HCT116 (cell line): ENCODE results near the gene RFX2.

Experiments used
- EZH2 ChIP-seq: fragments of 200-600 bp; sonication (generic); IDR thresholded peaks from 2 replicates; pipeline ENCODE4 v1.6.1; 2017; ENCODE audit warnings: antibody characterized with exemption, mixed run types
- POLR2A ChIP-seq: IDR thresholded peaks from 2 replicates; pipeline ENCODE4 v1.7.0; 2011; ENCODE audit warnings: borderline replicate concordance; ENCODE audit not compliant: insufficient read depth, insufficient read length; ENCODE audit errors: extremely low read depth
- POLR2AphosphoS5 ChIP-seq: IDR thresholded peaks from 2 replicates; pipeline ENCODE4 v1.6.1; 2011; ENCODE audit warnings: mild to moderate bottlenecking, low read depth, low read length, moderate library complexity
- ZFX ChIP-seq: fragments of 450-650 bp; IDR thresholded peaks from 2 replicates; pipeline ENCODE4 v1.6.1; 2017
- TF ChIP-seq, protein P1 (sequence below): IDR thresholded peaks from 2 replicates; pipeline ENCODE4 v1.6.1; 2012
- TF ChIP-seq, protein P2 (sequence below), 3 experiments: fragments of 200-600 bp in 1 of 3; sonication (generic) in 1 of 3; IDR thresholded peaks in 2 of 3; conservative IDR thresholded peaks in 1 of 3; 2 replicates each; pipeline ENCODE4 v1.5.1; 2012 to 2017; ENCODE audit warnings: low read depth in 2 of 3, low read length in 2 of 3, antibody characterized with exemption in 1 of 3, borderline replicate concordance in 1 of 3, control low read depth in 1 of 3, mild to moderate bottlenecking in 1 of 3, mixed read lengths in 1 of 3, mixed run types in 1 of 3, moderate library complexity in 1 of 3; ENCODE audit not compliant: insufficient read depth in 1 of 3

DNA sequence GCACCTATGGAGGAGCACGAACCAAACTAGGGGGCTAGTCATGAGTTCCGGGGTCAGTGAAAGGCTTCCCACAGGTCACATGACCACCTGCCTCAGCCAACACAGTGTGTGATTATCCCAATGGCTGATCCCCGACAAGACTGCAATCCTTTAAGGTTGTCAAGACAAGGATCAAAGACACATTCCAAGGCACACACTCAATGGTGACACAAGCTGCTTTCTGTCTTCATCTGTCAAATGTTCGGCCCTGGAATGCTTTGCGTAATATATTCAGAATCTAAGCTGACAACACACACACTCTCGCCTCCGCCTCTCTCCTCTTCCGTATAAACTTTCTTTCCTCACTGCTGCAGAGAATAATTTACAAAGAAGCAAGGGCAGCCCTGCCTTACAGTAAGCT, 144.1 kb downstream of the RFX2 start:
- TF ChIP-seq, protein P1, sequence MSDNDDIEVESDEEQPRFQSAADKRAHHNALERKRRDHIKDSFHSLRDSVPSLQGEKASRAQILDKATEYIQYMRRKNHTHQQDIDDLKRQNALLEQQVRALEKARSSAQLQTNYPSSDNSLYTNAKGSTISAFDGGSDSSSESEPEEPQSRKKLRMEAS = no peak
- TF ChIP-seq, protein P2, sequence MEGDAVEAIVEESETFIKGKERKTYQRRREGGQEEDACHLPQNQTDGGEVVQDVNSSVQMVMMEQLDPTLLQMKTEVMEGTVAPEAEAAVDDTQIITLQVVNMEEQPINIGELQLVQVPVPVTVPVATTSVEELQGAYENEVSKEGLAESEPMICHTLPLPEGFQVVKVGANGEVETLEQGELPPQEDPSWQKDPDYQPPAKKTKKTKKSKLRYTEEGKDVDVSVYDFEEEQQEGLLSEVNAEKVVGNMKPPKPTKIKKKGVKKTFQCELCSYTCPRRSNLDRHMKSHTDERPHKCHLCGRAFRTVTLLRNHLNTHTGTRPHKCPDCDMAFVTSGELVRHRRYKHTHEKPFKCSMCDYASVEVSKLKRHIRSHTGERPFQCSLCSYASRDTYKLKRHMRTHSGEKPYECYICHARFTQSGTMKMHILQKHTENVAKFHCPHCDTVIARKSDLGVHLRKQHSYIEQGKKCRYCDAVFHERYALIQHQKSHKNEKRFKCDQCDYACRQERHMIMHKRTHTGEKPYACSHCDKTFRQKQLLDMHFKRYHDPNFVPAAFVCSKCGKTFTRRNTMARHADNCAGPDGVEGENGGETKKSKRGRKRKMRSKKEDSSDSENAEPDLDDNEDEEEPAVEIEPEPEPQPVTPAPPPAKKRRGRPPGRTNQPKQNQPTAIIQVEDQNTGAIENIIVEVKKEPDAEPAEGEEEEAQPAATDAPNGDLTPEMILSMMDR (IDR thresholded peaks at IDR 0.05 in 2 of 3, conservative IDR thresholded peaks at IDR 0.05 in 1 of 3; ENCODE audit: borderline replicate concordance in 1 of 3, insufficient read depth in 1 of 3, low read depth in 2 of 3, low read length in 2 of 3) = no peak
- TF ChIP-seq POLR2AphosphoS5 (no peak), ZFX (no peak), EZH2 (no peak), POLR2A (no peak)
